ENCODE measurements around the gene TRIP6.

The TRIP6 gene

GRCh38 chr7:100852048-100852872 lies 14.9 kb upstream of the TRIP6 start, which contains the start of gene SLC12A9 (continued):
- peak; percentile 77; the same call in 1 of the 2 replicates for TF ChIP-seq ZNF391 (tag by site-specific recombination; IDR thresholded peaks at IDR 0.05; ENCODE audit: borderline replicate concordance, low read depth)
- TF ChIP-seq GLIS2 (tag by site-specific recombination; IDR thresholded peaks at IDR 0.05): peak; percentile 82
- TF ChIP-seq KLF10 (tag by site-specific recombination; IDR thresholded peaks at IDR 0.05): peak; percentile 97
- TF ChIP-seq ZIC2 (tag by site-specific recombination; IDR thresholded peaks at IDR 0.05): peak; percentile 68
- TF ChIP-seq ZFP69B (tag by site-specific recombination; IDR thresholded peaks at IDR 0.05): 0 out of 2 replicates have a peak, but pooled peaks have one; percentile 33
- TF ChIP-seq ZNF132 (tag by site-specific recombination; IDR thresholded peaks at IDR 0.05; ENCODE audit: borderline replicate concordance): no peak
- TF ChIP-seq MZF1 (tag by site-specific recombination; IDR thresholded peaks at IDR 0.05; ENCODE audit: borderline replicate concordance): peak; percentile 15; the same call in 1 of the 2 replicates
- peak; percentile 92 for TF ChIP-seq ZNF2 (tag by site-specific recombination; IDR thresholded peaks at IDR 0.05)
- peak; percentile 98; the same call in 1 of the 2 replicates for TF ChIP-seq ZNF394 (tag by site-specific recombination; IDR thresholded peaks at IDR 0.05; ENCODE audit: borderline replicate concordance)
- peak; percentile 86 for TF ChIP-seq ZSCAN30 (tag by site-specific recombination; IDR thresholded peaks at IDR 0.05)
- no peak for TF ChIP-seq ZNF155 (tag by site-specific recombination; IDR thresholded peaks at IDR 0.05)
- peak; percentile 88 for TF ChIP-seq SP2 (tag by site-specific recombination; IDR thresholded peaks at IDR 0.05)
- peak; percentile 85 for TF ChIP-seq ZBTB17 (tag by site-specific recombination; IDR thresholded peaks at IDR 0.05)
- peak; percentile 4; the same call in 1 of the 2 replicates for TF ChIP-seq ZBTB11 (tag by site-specific recombination; conservative IDR thresholded peaks at IDR 0.05; ENCODE audit: low read depth)
- TF ChIP-seq ZNF768 (tag by site-specific recombination; IDR thresholded peaks at IDR 0.05): no peak
- peak; percentile 83 for TF ChIP-seq ZNF600 (tag by site-specific recombination; IDR thresholded peaks at IDR 0.05)
- TF ChIP-seq YY2 (tag by site-specific recombination; IDR thresholded peaks at IDR 0.05): peak; percentile 69
- peak; percentile 93 for TF ChIP-seq ZNF341 (tag by site-specific recombination; IDR thresholded peaks at IDR 0.05; ENCODE audit: low read depth)
- TF ChIP-seq ZNF623 (tag by site-specific recombination; IDR thresholded peaks at IDR 0.05): no peak
- TF ChIP-seq, protein P1, sequence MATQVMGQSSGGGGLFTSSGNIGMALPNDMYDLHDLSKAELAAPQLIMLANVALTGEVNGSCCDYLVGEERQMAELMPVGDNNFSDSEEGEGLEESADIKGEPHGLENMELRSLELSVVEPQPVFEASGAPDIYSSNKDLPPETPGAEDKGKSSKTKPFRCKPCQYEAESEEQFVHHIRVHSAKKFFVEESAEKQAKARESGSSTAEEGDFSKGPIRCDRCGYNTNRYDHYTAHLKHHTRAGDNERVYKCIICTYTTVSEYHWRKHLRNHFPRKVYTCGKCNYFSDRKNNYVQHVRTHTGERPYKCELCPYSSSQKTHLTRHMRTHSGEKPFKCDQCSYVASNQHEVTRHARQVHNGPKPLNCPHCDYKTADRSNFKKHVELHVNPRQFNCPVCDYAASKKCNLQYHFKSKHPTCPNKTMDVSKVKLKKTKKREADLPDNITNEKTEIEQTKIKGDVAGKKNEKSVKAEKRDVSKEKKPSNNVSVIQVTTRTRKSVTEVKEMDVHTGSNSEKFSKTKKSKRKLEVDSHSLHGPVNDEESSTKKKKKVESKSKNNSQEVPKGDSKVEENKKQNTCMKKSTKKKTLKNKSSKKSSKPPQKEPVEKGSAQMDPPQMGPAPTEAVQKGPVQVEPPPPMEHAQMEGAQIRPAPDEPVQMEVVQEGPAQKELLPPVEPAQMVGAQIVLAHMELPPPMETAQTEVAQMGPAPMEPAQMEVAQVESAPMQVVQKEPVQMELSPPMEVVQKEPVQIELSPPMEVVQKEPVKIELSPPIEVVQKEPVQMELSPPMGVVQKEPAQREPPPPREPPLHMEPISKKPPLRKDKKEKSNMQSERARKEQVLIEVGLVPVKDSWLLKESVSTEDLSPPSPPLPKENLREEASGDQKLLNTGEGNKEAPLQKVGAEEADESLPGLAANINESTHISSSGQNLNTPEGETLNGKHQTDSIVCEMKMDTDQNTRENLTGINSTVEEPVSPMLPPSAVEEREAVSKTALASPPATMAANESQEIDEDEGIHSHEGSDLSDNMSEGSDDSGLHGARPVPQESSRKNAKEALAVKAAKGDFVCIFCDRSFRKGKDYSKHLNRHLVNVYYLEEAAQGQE (tag by site-specific recombination; IDR thresholded peaks at IDR 0.05): peak; percentile 46; the same call in 1 of the 2 replicates
- TF ChIP-seq, protein P2, sequence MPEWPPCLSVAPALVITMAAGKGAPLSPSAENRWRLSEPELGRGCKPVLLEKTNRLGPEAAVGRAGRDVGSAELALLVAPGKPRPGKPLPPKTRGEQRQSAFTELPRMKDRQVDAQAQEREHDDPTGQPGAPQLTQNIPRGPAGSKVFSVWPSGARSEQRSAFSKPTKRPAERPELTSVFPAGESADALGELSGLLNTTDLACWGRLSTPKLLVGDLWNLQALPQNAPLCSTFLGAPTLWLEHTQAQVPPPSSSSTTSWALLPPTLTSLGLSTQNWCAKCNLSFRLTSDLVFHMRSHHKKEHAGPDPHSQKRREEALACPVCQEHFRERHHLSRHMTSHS (tag by site-specific recombination; IDR thresholded peaks at IDR 0.05): no peak
- TF ChIP-seq ZFP37 (tag by site-specific recombination; IDR thresholded peaks at IDR 0.05): 0 out of 2 replicates have a peak, but pooled peaks have one; percentile 47
- no peak for TF ChIP-seq ZNF426 (tag by site-specific recombination; IDR thresholded peaks at IDR 0.05)
- TF ChIP-seq, protein P3, sequence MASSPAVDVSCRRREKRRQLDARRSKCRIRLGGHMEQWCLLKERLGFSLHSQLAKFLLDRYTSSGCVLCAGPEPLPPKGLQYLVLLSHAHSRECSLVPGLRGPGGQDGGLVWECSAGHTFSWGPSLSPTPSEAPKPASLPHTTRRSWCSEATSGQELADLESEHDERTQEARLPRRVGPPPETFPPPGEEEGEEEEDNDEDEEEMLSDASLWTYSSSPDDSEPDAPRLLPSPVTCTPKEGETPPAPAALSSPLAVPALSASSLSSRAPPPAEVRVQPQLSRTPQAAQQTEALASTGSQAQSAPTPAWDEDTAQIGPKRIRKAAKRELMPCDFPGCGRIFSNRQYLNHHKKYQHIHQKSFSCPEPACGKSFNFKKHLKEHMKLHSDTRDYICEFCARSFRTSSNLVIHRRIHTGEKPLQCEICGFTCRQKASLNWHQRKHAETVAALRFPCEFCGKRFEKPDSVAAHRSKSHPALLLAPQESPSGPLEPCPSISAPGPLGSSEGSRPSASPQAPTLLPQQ (tag by site-specific recombination; IDR thresholded peaks at IDR 0.05): peak; percentile 77
- peak; percentile 74 for TF ChIP-seq ZNF324 (tag by site-specific recombination; IDR thresholded peaks at IDR 0.05)
- peak; percentile 39; the same call in 1 of the 2 replicates for TF ChIP-seq ZSCAN23 (tag by site-specific recombination; IDR thresholded peaks at IDR 0.05)
- TF ChIP-seq ZNF221 (tag by site-specific recombination; IDR thresholded peaks at IDR 0.05; ENCODE audit: borderline replicate concordance): no peak
- 0 out of 2 replicates have a peak, but pooled peaks have one; percentile 26 for TF ChIP-seq ZNF701 (tag by site-specific recombination; IDR thresholded peaks at IDR 0.05)
- TF ChIP-seq ZFHX2 (tag by site-specific recombination; conservative IDR thresholded peaks at IDR 0.05): peak; percentile 50; the same call in 1 of the 2 replicates
- TF ChIP-seq ZNF629 (tag by site-specific recombination; IDR thresholded peaks at IDR 0.05): no peak
